SIG-M5 treated with dmso at 0.1 percent for 504 hours (cell line): ENCODE results near the gene ST6GAL1.
A peak's percentile ranks its signal among the peaks of the same experiment; 100 is the strongest.
"Not testable (repeated sequence)": the region's sequence is repeated elsewhere in the genome, so short reads cannot be mapped to it uniquely, and the experiment has no call there.

Source experiments
- DNase-seq: peaks from one replicate; lab custom pipeline; 2025; ENCODE audit not compliant: unreplicated experiment; lab: John Stamatoyannopoulos, UW

ST6GAL1 gene

DNA sequence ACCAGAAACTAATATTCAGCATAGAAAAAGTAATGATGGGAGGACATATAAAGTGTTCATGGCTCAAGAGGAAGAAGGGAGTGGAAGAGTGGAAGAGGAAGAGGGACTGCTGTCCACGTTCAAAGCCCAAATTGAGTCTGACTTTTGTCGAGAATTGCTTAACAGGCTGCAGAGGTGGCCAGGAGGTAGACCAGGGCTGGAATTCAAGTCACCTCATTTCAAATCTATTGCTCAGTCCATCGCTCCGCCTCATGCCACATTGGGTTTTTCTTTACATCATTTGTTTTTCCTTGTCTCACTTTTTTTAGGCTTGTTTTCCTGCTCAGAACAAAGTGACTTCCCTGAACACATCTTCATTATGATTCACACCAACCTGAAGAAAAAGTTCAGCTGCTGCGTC is 112.0 kb downstream of the ST6GAL1 start:
- no peak for DNase-seq

DNA sequence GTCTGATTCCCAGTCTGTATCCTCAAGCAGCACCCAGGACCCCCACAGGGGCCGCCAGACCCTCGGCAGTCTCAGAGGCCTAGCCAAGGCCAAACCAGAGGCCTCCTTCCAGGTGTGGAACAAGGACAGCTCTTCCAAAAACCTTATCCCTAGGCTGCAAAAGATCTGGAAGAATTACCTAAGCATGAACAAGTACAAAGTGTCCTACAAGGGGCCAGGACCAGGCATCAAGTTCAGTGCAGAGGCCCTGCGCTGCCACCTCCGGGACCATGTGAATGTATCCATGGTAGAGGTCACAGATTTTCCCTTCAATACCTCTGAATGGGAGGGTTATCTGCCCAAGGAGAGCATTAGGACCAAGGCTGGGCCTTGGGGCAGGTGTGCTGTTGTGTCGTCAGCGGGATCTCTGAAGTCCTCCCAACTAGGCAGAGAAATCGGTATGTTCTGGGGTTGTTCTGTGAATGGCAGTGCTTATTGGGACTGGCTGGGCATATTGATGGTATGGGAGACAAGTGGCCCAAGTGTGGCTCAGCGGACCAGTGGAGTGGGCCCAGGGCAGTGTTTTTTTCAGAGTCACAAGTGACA is 112.6 kb downstream of the ST6GAL1 start:
- DNase-seq: no peak

DNA sequence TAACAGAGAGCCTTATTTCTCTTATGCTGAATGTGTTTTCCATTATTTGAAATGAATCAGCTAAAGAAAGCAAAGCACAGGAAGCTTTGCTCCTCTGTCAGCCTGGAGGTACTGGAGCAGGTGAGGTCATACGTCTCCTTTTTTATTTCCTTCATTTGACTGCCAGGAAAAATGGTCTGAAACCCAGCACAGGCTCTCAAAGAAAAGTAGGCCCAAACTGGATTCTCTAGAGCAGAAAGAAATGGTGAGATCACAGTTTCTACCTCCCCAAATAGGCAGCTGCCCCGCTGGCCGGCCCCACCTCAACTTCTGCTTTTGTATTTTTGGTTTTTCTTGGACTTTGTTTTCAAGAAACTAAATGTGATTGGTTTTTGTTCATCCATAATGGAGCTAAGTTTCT is 113.9 kb downstream of the ST6GAL1 start:
- DNase-seq: peak; percentile 63

DNA sequence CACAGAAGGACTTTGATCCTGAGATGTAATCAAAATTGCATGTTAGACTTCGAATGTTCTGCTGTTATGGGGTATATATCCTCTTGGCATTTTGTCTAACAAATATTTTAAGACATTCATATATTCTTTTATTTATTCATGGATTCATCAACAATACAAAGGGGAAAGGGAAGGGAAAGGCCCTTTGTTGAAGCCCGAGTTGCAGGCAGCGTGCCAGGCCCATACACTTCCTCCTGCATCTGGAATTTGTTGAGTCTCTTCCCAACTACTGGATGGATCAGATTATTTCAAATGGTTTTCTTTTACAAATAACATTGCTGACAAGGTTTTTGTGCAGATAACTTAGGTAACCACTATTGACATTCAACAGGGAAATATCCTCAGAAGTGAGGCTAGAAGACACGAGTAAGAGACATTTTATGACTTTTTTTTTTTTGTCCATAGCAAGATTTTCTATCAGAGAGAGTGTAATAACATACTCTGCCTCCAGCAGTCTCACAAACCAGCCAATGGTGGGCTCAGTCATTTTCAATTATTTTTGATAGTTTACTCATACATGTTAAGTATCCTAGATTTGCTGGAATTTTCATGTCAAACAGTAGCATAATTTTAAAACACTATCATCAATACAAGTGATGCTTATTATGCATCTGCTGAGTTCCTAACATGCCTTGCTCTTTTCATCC is 114.7 kb downstream of the ST6GAL1 start:
- no peak for DNase-seq

DNA sequence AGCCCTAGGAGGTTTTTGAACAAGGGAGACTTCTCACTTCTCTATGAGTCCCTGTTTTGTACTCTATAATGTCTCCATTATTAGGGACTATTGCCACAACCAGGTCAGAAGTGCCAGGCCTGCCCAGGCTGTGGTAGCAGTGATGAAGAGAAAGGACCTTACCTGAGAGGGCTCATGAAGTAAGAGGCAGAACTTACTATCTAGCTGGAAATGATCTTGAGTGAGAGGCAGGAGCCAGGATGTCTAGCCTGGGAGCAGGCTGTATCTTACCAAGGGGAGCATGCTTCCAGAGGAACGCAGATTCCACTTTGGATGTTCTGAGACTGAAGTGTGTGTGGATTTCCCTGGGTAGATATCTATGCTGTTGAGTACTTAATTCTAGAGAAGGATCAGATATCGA is 115.7 kb downstream of the ST6GAL1 start:
- no peak for DNase-seq

DNA sequence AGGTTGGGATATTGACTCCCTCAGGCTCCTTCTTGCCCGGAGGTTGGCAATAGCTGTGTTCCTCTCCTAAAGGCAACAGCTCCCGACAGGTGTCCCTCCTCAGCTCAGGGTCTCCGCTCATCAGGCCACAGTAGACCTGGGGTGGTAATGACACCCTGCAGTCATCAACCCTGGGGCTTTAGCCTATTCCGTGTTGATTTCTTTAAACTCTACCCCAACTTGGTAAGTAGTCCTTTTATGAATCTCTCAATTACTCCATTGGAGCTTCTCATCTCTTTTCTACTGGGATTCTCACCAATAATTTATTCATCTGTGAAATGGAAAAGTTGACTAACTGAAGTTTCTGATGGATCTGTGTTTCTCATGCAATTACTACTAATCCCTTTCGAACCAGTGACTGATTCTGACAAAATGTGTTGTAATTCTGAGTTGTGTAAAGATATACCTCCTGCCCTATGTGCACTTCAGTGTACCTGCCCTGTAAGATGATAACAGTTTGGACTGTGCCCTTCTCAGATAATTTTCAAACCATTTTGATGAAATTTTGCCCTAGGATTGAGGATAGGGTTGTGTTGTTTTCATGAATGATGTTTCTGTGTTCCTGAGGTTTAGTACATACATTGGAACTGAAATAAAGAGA is 119.3 kb downstream of the ST6GAL1 start:
- no peak for DNase-seq

DNA sequence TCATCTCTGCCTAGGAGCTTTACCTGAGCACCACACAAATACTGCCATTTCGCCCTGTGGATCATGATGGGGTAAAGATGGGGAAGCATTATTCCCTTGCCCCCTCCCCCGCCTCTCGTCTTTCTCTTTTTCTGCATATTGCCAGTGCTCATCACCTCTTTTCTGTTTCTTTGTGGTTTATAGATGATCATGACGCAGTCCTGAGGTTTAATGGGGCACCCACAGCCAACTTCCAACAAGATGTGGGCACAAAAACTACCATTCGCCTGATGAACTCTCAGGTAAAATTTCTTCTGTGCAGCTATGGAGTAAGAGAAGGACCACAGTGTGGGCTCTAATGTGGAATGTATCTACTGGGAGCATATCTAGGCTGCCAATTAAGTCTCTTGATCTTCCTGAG is 120.7 kb downstream of the ST6GAL1 start:
- DNase-seq: no peak

DNA sequence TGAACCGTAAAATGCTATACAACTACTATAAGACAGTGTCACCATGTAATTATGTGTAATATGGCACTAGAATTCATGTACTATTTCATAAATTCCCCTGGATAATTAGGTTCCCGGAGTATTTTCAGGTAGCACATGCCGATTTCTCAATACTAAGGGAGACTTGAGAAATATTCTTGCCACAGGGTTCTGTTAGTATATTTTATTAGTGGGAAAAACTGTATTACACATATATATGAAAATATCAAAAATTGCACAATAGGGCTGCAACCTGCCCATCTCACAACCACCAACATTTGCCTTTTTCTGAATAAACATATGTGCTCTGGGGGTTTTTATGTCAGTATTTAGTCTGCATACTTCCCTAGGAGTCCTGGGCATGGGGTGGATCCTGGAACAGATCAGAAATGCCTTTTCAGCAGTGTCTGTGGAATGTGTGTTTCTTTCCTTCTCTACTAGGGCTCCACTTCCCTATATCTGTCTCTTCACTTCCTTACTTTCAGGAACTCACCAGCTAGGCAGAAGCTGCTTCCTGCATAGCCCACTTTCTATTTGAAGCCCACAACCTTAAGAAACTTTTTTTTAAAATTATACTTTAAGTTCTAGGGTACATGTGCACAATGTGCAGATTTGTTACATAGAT is 121.5 kb downstream of the ST6GAL1 start:
- peak; percentile 36 for DNase-seq

DNA sequence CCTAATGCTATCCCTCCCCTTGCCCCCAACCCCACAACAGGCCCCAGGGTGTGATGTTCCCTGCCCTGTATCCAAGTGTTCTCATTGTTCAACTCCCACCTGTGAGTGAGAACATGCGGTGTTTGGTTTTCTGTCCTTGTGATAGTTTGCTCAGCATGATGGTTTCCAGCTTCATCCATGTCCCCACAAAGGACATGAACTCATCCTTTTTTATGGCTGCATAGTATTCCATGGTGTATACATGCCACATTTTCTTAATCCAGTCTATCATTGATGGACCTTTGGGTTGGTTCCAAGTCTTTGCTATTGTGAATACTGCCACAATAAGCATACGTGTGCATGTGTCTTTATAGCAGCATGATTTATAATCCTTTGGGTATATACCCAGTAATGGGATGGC is 122.1 kb downstream of the ST6GAL1 start:
- DNase-seq: not testable (repeated sequence)

DNA sequence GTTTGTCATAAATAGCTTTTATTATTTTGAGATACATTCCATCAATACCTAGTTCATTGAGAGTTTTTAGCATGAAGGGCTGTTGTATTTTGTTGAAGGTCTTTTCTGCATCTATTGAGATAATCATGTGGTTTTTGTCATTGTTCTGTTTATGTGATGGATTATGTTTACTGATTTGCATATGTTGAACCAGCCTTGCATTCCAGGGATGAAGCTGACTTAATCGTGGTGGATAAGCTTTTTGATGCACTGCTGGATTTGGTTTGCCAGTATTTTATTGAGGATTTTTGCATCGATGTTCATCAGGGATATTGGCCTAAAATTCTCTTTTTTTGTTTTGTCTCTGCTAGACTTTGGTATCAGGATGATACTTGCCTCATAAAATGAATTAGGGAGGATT is 124.1 kb downstream of the ST6GAL1 start:
- not testable (repeated sequence) for DNase-seq

DNA sequence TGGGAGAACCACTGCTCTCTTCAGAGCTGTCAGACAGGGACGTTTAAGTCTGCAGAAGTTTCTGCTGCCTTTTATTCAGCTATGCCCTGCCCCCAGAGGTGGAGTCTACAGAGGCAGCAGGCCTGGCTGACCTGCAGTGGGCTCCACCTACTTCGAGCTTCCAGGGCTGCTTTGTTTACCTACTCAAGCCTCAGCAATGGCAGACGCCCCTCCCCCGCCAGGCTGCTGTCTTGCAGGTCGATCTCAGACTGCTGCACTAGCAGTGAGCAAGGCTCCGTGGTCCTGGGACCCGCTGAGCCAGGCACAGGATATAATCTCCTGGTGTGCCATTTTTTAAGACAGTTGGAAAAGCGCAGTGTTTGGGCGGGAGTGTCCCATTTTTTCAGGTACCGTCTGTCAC is 127.5 kb downstream of the ST6GAL1 start:
- DNase-seq: not testable (repeated sequence)

DNA sequence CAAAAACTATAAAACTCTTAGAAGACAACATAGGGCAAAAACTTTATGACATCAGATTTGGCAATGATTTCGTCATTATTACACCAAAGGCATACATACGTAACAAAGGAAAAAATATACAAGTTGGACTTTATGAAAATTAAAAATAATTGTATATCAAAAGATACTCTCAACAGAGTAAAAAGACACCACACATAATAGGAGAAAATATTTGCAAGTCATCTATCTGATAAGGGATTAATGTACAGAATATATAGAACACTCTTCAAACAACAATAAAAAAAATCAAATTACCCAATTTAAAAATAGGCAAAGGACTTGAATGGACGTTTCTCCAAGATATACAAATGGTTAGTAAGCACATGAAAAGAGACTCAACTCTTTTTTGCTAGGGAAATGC is 131.4 kb downstream of the ST6GAL1 start:
- no peak for DNase-seq

DNA sequence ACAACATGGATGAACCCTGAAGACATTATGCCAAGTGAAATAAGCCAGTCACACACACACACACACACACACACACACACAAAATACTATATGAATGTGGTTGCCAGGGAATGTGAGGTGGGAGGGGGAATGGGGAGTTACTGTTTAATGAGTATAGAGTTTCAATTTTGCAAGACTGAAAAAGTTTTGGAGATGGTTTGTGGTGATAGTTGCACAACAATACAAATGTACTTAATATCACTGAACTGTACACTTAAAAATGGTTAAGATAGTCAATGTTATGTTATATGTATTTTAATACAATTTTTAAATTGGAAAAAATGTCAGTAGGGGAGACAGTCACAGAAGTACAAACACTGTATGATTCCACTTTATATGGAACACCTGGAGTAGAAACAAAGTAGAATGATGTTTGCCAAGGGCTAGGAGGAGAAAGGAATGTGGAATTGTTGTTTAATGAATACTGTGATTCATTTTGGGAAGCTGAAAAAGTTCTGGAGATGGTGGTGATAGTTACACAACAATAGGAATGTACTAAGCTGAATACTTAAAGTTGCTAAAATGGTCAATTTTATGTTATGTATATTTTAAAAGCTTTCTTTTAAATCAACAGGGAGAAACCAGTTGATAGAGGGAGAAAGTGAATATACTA is 132.3 kb downstream of the ST6GAL1 start:
- DNase-seq: peak; percentile 44

DNA sequence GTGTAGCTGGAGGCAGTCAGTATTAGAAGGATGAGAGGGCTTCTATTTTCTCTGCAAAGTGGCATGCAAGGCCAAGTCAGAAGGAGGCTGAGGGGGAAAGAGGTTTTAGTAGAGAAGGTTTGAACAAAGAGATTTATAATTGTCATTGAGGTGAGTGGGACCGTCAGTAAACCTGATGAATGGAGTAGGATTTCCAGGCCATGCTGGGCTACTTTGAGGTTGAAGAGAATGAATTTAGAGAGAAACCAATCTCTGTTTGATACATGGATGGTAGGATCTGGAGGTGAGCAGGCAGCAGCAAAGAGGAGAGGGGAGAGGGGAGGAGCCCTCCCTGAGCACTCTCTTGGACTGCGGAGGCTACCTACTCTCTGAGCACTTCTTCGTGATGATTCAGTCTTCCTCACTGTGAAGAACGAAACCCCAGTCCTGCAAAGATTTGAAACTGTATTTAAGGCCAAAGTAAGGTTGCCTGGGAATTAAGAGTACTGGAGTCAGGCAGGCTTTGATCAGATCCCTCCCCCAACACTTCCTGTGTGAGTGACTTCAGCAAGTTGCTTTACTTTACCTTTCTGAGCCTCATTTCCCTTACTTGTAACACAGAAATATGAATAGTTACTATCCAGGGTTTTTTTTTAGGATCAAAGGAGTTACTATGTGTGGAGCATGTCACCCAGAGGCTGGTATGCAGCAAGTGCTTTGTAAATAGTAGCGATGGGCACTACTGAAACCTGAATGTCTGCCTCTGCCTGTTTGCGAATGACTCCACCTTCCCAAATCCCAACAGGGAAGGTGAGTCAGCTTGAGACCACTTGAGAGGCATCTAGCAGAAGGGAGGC is 133.2 kb downstream of the ST6GAL1 start:
- DNase-seq: peak; percentile 49

DNA sequence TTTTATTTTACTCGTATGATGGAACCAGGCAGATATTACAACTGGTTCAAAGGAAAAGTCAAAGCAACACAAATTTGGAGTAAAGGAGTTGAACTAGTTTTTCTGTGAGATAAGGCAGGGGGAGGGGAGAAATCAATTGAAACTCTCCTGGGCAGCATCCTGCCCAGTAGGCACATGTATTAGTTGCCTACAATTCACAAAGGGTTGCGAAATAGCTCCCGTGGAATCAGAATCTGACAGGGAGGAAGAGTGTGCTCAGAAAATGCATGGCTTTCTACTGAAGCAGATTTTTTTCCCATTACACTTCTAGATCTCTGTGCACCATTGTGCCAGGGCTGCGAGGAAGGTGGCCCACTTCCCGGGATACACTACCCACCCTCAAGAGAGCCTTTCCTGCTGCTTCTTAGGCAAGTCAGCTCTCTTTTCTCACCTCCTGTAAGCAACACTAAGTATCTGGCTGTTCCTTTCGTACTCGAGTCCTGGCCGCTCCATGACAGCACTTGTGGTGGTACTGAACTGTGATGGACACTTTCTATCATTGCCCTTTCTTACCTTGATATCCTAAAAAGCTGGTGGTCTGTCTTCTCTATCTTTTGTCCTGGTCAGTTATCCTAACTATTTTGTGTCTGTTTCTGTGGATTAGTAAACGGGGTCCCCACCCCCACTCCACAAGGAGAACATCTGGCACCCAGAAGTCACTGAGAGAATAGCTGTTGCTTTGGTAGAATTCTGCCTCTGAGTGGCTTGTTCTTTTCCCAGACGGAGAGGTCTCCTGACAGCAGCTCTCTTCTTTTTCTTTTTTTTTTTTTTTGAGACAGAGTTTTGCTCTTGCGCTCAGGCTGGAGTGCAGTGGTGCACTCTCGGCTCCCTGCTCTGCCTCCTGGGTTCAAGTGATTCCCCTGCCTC is 134.1 kb downstream of the ST6GAL1 start:
- peak; percentile 36 for DNase-seq

DNA sequence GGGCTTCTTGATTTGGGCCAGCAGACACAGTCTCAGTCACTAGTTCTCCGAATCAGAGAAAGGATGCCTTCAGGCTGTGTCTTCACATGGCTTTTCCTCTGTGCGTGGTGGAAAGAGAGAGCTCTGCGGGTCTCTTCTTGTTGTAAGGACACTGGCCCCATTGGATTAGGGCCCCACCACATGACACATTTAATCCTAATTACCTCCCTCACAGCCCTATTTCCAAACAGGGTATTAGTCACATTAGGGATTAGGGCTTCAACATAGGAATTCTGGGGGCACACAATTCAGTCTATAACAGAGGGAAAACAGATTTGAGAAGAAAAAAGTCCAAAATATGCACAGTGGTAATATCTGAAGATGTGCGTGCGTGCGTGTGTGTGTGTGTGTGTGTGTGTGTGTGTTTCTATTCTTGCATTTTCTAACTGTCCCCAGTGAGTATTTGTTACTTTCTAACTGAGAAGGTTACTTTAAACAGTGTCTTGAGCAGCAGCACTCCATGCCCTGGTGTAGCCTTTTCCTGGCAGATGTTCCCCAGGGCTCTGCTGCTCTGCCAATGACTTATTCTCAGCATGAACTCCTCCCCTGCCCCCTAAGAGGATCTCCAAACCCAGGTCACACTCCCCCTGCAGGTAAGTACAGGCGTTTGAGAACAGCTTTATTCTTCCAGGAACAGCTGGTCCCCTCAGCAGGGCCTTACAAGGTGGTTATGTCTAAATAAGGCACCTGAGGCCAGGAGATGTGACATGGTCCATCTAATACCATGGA is 136.1 kb downstream of the ST6GAL1 start:
- peak; percentile 24 for DNase-seq

DNA sequence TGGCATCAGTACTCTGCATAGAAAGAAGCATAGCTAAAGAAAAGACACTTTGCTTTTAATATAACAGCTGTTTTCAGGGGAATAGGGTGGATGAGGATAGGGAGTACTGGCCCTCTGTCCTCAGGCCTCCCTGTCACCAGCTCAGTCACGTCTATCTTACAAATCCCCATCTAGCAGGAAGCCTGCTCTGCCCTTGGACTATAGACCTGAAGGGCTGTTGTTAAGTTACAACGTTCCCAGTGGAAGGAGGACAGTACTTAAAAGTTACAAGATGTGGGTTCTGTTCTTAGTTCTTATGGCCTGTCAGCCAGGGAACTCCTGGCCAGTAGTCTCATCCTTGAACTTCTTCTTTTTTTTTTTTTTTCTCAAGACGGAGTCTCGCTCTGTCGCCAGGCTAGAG is 138.5 kb downstream of the ST6GAL1 start:
- no peak for DNase-seq

DNA sequence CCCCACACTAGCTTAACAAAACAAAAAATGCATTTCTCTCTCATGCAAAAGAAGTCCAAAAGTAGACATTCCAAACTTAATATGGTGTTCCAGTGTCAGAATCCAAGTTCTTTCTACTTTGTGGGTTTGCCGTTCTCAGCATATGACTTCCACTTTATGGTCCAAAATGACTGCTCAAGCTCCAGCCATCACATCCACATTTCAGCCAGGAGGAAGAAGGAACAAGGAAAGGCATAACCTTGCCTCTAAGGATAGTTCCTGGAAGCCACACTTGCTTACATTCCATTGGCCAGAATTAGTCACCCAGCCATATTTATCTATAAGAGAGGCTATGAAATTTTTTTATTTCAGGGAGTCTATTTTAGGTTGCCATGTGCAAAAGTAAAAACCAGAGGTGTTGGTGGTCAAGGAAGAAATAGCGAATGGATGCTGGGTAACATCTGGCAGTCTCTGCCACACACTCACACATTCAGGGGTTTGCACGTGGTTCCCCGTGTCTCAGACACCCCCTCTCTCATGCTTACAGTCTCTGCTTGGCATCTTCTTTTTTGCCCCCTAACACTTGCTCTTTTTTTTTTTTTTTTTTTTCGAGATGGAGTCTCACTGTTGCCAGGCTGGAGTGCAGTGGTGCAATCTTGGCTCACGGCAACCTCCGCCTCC is 139.7 kb downstream of the ST6GAL1 start:
- DNase-seq: no peak
